HG02884 (cell line): ENCODE measurements around the gene MOV10.
"Not testable (repeated sequence)": the region's sequence is repeated elsewhere in the genome, so short reads cannot be mapped to it uniquely, and the experiment has no call there.

Source experiments
- ATAC-seq: cut with Tn5 transposase; IDR thresholded peaks from one replicate; pipeline ENCODE4 v1.9.1; 2021; ENCODE audit warnings: mild to moderate bottlenecking, moderate library complexity; ENCODE audit not compliant: unreplicated experiment

Gene MOV10

DNA sequence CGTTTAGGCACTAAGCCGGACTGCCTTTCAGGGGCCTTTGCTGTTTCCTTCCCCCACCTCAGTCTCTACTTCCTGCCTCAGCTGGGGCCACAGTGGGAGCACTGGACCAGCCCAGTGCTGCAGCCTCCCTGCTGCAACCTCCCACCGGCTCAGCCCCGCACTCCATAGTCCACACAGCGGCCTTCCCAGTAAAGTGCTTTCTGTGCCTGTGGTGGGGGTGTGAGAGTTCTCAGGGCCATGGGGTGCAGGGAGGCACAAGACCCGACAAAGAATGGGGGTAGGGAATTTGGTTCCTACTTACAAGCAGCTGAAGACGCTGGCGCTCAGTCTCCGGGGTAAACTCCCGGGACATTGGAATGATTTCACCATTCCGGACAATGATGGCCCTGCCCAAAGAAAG, 37.2 kb downstream of the MOV10 start:
- ATAC-seq: no peak

DNA sequence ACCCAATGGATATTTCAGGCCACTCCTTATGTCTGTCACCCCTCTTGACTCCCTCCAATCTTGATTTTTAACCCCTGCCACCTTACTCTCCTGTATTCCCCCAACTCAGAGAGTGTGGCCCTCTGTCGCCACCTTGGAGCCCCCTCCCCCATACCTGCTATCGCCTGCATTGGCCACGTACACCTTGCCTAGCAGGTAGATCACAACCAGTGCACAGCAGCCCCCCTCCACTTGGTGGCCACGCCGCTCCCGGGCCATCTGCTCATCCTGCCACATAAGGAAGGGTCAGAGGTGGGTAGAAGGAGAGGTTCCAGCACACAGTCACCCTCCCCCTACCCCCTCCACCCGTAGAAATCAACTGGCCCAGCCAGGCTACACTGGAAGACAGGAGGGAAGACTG, 37.7 kb downstream of the MOV10 start:
- ATAC-seq: no peak

DNA sequence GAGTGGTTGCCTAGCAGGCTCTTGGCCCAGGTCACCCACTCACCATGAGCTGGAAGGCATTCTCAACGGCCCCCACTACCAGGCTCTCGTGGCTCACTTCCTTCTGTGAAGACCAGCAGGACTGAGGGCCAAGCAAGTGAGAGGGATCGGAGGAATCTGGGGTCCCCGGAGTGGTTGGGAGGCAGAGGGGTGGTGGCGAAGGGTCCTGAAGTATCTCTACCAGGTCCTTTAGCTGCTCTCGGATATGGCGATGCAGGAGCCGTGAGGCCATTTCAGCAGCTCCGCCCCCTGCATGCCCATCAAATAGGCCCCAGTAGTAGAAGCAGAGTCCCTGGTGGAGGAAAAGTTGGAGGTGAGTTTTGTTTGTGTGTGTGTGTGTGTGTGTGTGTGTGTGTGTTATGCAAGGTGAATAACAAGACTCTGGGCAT, 38.3 kb downstream of the MOV10 start:
- no peak for ATAC-seq

DNA sequence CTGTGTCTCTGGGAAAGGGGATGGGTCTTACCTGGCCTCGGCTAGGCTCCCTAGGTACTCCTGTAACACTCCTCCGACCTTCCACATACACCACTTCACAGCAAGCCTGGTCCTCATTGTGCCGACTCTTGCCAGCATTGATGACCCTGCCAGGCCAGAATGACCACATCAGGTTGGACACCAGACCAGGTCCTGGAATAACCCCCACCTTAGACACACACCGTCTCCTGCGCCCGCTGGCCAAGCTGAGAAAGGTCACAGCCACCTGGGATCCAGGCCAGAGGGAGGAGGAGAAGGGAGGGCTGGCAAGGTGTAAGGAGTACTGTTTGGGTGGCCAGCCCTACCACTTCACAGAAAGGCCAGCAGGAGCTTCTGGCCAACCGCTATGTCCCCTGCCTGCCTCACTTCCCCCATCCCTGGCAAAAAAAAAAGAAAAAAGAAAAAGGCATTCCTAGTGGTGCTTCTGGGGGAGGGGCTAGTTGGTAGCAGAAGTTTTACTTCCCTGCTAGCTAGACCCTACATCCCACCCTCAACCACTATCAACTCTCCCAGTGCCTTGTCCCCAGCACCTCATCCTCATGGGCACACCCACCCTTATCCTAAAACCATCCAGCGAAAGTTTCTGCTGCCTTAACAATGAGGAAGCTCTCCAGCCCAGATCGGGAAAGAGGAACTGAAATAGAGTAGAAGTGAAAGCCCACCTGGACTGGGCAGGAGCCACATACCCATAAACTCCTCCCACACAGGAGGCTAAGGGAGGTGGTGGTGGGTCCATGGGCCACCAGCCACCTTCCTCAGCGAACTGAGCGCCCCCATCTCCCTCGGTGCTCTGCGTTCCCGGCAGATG, 39.2 kb downstream of the MOV10 start:
- ATAC-seq: no peak

GRCh38 chr1:112714313-112715263, 40.1 kb downstream of the MOV10 start:
- ATAC-seq: peak; percentile 1

DNA sequence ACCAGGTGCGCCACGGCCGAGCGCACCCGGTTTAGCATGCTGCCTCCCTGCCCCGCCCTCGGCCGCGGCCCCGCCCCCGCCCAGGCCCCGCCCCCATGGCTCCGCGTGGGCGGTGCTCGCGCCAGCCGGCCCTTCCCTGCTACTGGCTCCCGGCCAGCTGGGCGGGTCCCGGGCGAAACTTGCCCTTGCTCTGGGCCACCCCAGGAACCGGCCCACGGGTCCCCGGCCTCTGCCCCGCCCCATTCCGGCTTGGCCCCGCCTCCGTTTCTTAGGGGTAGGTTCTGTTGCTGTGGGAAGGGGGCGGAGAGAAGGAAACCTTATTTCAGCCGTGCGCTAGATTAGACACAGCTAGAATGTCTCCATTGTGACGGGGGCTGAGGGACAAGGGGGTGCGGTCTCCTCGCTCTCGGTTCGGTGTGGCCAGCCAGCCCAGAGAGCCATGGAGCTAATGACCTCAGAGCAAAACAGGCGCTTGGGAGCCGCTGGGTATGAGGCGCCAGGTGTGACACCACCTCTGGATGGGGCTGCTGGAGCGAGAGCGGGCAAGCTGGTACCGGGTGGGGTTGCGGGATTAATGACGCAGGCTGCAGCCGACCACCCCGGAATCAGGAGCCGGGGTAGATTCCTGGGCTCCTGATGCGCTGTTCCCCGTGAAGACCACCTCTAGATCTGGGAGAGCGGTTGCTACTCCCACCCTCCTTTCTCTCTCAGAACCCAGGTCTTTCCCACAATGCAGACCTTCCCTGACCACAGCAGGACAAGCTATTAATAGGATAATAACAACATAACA, 41.0 kb downstream of the MOV10 start, which contains the start of gene PPM1J:
TSS of gene PPM1J (minus strand) at position 69 of the 790 bp plus-strand sequence. CDS start at position 38, 31 bp downstream.
- peak; percentile 74 for ATAC-seq

GRCh38 chr1:112716133-112716720, 41.8 kb downstream of the MOV10 start:
- peak; percentile 38 for ATAC-seq

GRCh38 chr1:112717263-112717873, 42.9 kb downstream of the MOV10 start:
- no peak for ATAC-seq

- no peak for ATAC-seq
Measured at GRCh38 chr1:112718691-112719418, 44.4 kb downstream of the MOV10 start.

DNA sequence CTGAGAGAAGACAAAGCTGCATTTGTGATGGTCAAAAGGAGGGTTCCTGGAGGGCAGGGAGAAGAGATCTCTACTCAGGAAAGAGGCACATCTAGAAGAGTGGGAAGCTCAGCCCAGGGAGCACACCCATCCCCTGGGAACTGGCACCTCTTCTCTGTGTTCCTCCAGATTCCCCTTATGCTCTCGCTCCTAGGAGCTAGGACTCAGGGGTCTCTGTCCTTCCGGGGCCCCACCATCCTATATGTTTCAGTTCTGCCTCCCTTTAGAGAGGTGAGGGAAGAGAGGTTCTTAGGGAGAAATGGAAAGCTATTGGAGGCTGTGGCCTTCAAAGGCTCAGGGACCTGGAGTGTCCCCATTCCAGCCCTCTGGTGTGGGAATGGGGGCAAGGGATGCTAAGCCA, 45.2 kb downstream of the MOV10 start:
- ATAC-seq: no peak

DNA sequence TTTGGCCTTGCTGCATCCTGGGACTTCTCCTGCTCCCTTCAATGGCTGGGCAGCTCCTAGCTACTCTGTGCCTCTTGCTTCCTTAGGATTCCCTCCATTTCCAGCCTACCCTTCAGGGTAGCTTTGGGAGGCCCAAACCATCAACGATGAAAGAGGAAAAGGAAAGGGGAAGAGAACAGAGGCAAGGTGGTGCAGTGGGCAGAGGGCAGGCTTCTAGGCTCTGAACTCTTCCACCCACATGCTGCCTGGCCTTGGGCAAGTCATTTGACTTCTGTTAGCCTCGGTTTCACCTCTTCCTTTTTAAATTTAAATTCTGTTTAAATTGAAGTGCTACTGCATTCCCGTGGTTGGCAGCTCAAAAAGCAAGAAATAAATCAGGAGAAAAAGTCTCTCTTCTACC, 46.3 kb downstream of the MOV10 start:
- ATAC-seq: no peak

DNA sequence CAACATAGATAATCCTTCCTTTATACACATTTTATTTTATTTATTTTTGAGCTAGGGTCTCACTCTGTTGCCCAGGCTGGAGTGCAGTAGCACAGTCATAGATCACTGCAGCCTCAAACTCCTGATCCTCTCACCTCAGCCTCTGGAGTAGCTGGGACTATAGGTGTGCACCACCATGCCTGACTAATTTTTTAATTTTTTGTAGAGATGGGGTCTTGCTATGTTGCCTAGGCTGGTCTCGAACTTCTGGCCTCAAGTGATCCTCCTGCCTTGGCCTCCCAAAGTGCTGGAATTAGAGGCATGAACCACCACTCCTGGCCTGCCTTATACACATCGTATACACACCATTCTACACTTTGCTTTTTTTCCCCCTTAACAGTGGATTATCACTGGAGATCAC, 46.8 kb downstream of the MOV10 start:
- not testable (repeated sequence) for ATAC-seq

DNA sequence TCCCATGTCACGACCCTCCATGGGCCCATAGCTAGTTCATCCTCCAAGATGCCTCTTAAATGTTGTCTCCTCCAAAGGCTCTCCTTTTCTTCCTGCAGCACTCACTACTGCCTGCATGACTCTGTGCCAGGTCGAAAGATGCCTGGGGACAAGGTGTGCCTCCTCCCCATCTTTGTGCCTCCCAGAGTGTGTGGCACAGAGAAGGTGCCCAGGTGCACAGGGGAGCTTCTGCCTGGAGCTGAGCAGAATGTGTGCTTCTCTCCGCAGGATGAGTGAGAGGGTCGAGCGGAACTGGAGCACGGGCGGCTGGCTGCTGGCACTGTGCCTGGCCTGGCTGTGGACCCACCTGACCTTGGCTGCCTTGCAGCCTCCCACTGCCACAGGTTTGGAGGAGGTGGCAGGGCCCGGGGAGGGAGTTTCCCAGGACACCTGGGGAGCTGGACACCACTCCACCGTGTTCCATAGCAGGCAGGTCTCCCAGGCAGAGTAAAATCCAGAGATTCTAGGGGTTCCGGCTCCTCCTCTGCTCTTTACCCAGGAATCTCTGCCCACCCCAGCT, 47.6 kb downstream of the MOV10 start:
- no peak for ATAC-seq

DNA sequence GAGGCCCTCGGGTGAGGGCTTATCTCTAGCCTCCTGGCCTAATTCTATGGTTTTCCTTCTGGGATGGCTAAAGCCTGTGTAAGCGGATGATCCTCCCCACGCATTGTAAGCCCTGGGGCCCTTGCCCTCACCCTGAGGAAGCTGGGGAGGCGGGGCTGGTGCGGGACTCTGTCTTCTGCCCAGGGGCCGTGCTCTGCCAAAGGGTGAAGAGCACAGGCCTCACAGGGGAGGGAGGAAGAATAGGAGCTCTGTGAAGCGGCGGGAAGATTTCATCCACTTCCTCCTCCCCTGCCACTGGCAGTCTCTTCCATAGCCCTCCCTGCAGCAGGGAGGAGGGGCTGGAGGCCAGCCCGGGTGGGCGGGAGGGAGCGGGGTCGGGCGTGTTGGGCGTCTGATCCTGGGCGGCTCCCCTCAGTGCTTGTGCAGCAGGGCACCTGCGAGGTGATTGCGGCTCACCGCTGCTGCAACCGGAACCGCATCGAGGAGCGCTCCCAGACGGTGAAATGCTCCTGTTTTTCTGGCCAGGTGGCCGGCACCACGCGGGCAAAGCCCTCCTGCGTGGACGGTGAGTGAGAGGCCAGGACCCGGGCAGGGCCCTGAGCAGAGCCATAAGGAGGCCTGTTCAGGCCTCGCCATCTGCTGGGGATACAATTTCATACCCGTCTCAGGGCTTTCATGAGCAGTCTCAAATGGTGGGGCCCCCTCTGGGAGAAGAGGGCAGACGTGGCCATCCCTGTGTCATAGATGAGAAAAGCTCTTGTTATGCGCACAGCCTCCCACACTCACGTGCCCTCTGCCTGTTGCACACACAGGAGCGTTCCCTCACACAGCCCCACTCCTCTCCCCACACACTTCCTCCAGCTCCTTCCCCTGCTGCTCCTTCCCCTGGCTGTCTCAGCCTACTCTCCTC, 48.4 kb downstream of the MOV10 start:
- no peak for ATAC-seq

DNA sequence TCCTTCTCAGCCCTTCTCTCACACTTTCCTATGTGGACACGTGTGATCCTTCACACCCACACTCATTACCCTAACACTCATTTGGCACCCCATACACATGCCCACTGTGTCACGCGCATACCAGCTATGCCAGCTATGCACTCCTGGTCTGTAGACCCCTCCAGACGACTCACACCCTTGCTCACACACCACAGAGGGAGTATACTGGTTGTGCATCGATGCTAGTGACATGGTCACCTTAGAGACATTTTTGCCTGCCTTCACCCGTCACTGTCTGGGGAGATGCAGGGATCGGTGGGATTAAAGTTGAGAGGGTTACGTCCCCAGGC, 49.0 kb downstream of the MOV10 start:
- no peak for ATAC-seq

DNA sequence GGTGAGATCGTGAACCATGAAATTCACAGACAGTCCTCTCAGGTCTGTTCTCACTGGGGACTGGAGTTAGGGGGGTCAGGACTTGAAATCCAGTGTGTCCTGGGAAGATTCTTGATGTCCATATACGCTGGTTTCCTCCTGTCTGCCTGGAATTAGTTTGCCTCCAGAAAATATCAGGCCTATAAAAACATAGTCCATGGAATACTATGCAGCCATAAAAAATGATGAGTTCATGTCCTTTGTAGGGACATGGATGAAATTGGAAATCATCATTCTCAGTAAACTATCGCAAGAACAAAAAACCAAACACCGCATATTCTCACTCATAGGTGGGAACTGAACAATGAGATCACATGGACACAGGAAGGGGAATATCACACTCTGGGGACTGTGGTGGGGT, 49.8 kb downstream of the MOV10 start:
- ATAC-seq: not testable (repeated sequence)

GRCh38 chr1:112727716-112728115, 53.3 kb downstream of the MOV10 start:
- ATAC-seq: no peak

- ATAC-seq: not testable (repeated sequence)
Measured at GRCh38 chr1:112728306-112728971, 54.0 kb downstream of the MOV10 start.
